Type B pancreatic cell (in vitro differentiated cells): Measurements from ENCODE around the gene FAM227B. TPM values are rescaled to one million over a fixed set of nuclear protein-coding genes. Genes with fewer than 3 reads are reported as not detected.
"Not testable (repeated sequence)": the region's sequence is repeated elsewhere in the genome, so short reads cannot be mapped to it uniquely, and the experiment has no call there.

Experiments
- DNase-seq: peaks from one replicate; pipeline ENCODE4 v3.0.0; 2021; ENCODE audit warnings: mixed read lengths; ENCODE audit not compliant: unreplicated experiment; ENCODE audit errors: extremely low spot score
- H3K27ac Mint-ChIP-seq: 2 replicates; pipeline ENCODE4 v1.8.0; 2021; ENCODE audit warnings: mild to moderate bottlenecking, mixed read lengths
- H3K27me3 Mint-ChIP-seq: 2 replicates; pipeline ENCODE4 v1.8.0; 2021; ENCODE audit warnings: mixed read lengths
- H3K36me3 Mint-ChIP-seq: 2 replicates; pipeline ENCODE4 v1.8.0; 2021; ENCODE audit warnings: mixed read lengths
- H3K4me1 Mint-ChIP-seq: one replicate; pipeline ENCODE4 v1.8.0; 2021; ENCODE audit warnings: mixed read lengths; ENCODE audit not compliant: unreplicated experiment
- H3K4me3 Mint-ChIP-seq: 2 replicates; pipeline ENCODE4 v1.8.0; 2021; ENCODE audit warnings: mild to moderate bottlenecking, mixed read lengths
- H3K9me3 Mint-ChIP-seq: 2 replicates; pipeline ENCODE4 v1.8.0; 2021; ENCODE audit warnings: mixed read lengths
- total RNA-seq: library from RNA; stranded (reverse); gene quantifications from 2 replicates; pipeline ENCODE4 v1.2.1, GENCODE V29; 2021; ENCODE audit warnings: low replicate concordance
- TF ChIP-seq, protein P1 (sequence below): fragments of 200-600 bp; sonication (generic); conservative IDR thresholded peaks from 2 replicates; pipeline ENCODE4 v1.5.0; 2021; ENCODE audit warnings: antibody characterized with exemption, mild to moderate bottlenecking

Gene FAM227B
- total RNA-seq, 1 donor from 2014 or later, result 7.3 TPM

DNA sequence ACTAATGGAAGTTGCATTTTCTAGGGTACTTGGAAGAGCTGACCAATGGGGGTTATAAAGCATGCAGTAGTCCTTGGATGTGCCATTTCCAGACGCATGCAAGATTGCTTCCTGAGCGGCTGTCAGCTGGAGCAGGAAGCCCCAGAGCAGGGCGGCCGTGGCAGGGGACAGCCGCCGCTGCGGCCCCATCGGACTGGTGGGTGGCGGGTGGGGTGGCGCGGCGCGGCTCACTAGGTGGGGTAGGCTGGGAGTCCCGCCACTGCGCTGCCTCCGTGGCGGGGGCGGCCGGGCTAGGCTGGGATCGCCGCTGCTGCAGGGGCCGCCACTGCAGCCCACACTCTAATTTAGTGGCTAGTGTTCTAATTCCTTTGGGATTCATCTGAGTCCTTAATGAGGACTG, 254.1 kb downstream of the FAM227B start:
- Mint-ChIP-seq H3K27me3 (no peaks in the 10 kb centered on the region), H3K36me3 (peaks cover 4% of the 10 kb centered on the region), H3K4me1 (no peaks in the 10 kb centered on the region)

GRCh38 chr15:49361370-49361769, 259.2 kb downstream of the FAM227B start:
- no peak overlapping the region for H3K4me3 Mint-ChIP-seq
- H3K9me3 Mint-ChIP-seq, result peaks cover 3% of the 10 kb centered on the region
- H3K4me1 Mint-ChIP-seq, result no peaks in the 10 kb centered on the region
- DNase-seq, result no peak
- H3K27me3 Mint-ChIP-seq, result no peaks in the 10 kb centered on the region
- TF ChIP-seq, protein P1, sequence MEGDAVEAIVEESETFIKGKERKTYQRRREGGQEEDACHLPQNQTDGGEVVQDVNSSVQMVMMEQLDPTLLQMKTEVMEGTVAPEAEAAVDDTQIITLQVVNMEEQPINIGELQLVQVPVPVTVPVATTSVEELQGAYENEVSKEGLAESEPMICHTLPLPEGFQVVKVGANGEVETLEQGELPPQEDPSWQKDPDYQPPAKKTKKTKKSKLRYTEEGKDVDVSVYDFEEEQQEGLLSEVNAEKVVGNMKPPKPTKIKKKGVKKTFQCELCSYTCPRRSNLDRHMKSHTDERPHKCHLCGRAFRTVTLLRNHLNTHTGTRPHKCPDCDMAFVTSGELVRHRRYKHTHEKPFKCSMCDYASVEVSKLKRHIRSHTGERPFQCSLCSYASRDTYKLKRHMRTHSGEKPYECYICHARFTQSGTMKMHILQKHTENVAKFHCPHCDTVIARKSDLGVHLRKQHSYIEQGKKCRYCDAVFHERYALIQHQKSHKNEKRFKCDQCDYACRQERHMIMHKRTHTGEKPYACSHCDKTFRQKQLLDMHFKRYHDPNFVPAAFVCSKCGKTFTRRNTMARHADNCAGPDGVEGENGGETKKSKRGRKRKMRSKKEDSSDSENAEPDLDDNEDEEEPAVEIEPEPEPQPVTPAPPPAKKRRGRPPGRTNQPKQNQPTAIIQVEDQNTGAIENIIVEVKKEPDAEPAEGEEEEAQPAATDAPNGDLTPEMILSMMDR, result no peak
- H3K36me3 Mint-ChIP-seq, result peaks cover 4% of the 10 kb centered on the region
- no peak overlapping the region for H3K27ac Mint-ChIP-seq

More for the DNA sequence above, 254.1 kb downstream of the FAM227B start:
- H3K4me3 Mint-ChIP-seq, result no peak overlapping the region
- no peak for DNase-seq
- peaks cover 3% of the 10 kb centered on the region for H3K9me3 Mint-ChIP-seq
- no peak overlapping the region for H3K27ac Mint-ChIP-seq
- TF ChIP-seq, protein P1, result no peak

GRCh38 chr15:49354439-49354838, 266.2 kb downstream of the FAM227B start:
- not testable (repeated sequence) for H3K27ac Mint-ChIP-seq, H3K4me1 Mint-ChIP-seq, H3K36me3 Mint-ChIP-seq, H3K27me3 Mint-ChIP-seq, H3K9me3 Mint-ChIP-seq, DNase-seq, H3K4me3 Mint-ChIP-seq

GRCh38 chr15:49343546-49343945, 277.1 kb downstream of the FAM227B start:
- no peak for DNase-seq
- Mint-ChIP-seq H3K4me1 (no peaks in the 10 kb centered on the region), H3K27ac (no peak overlapping the region), H3K9me3 (peaks cover 18% of the 10 kb centered on the region), H3K27me3 (no peaks in the 10 kb centered on the region), H3K36me3 (peaks cover 29% of the 10 kb centered on the region), H3K4me3 (no peak overlapping the region)
- TF ChIP-seq, protein P1, result no peak

DNA sequence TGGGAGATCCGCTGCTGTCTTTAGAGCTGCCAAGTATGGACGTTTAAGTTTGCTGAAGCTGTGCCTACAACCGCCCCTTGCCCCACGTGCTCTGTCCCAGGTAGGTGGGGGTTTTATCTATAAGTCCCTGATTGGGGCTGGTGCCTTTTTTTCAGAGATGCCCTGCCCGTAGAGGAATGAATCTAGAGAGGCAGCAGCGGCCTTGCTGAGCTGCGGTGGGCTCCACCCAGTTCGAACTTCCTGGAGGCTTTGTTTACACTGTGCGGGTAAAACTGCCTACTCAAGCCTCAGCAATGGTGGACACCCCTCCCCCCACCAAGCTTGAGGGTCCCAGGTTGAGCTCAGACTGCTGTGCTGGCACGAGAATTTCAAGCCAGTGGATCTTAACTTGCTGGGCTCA, 281.0 kb downstream of the FAM227B start:
- H3K27me3 Mint-ChIP-seq, result no peaks in the 10 kb centered on the region
- no peak for DNase-seq
- TF ChIP-seq, protein P1, result no peak
- no peak overlapping the region for H3K4me3 Mint-ChIP-seq
- peaks cover 14% of the 10 kb centered on the region for H3K9me3 Mint-ChIP-seq
- H3K36me3 Mint-ChIP-seq, result peaks cover 21% of the 10 kb centered on the region
- H3K27ac Mint-ChIP-seq, result no peak overlapping the region
- H3K4me1 Mint-ChIP-seq, result no peaks in the 10 kb centered on the region

- no peaks in the 10 kb centered on the region for H3K27me3 Mint-ChIP-seq
- no peak for DNase-seq
- H3K4me1 Mint-ChIP-seq, result no peaks in the 10 kb centered on the region
- no peak overlapping the region for H3K27ac Mint-ChIP-seq
- H3K9me3 Mint-ChIP-seq, result no peaks in the 10 kb centered on the region
- H3K36me3 Mint-ChIP-seq, result peaks cover 26% of the 10 kb centered on the region
- H3K4me3 Mint-ChIP-seq, result no peak overlapping the region
- TF ChIP-seq, protein P1, result no peak
Observed at GRCh38 chr15:49331951-49332350, 288.7 kb downstream of the FAM227B start.
